ENCODE measurements around the gene TNFSF13. TPM values are rescaled to one million over a fixed set of nuclear protein-coding genes. Genes with fewer than 3 reads are reported as not detected.

TNFSF13 gene
- total and polyA plus RNA-seq, 2 of the 8 experiments (the other 6 are each of a cell fraction or from before 2014, with no cell fraction given) = 2.1 to 2.6 TPM

DNA sequence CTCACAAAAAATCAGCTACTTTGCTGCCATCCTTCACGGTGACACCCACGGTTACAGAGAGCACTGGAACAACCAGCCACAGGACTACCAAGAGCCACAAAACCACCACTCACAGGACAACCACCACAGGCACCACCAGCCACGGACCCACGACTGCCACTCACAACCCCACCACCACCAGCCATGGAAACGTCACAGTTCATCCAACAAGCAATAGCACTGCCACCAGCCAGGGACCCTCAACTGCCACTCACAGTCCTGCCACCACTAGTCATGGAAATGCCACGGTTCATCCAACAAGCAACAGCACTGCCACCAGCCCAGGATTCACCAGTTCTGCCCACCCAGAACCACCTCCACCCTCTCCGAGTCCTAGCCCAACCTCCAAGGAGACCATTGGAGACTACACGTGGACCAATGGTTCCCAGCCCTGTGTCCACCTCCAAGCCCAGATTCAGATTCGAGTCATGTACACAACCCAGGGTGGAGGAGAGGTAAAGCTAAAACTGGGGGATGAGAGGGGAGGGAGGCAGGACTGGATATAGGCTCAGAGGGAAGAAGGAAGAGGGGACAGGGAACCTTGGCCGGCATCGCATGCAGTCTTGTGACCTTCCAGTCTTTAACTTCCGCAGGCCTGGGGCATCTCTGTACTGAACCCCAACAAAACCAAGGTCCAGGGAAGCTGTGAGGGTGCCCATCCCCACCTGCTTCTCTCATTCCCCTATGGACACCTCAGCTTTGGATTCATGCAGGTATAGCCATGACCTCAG lies 21.5 kb downstream of the TNFSF13 start (continued):
- TF ChIP-seq, protein P1, sequence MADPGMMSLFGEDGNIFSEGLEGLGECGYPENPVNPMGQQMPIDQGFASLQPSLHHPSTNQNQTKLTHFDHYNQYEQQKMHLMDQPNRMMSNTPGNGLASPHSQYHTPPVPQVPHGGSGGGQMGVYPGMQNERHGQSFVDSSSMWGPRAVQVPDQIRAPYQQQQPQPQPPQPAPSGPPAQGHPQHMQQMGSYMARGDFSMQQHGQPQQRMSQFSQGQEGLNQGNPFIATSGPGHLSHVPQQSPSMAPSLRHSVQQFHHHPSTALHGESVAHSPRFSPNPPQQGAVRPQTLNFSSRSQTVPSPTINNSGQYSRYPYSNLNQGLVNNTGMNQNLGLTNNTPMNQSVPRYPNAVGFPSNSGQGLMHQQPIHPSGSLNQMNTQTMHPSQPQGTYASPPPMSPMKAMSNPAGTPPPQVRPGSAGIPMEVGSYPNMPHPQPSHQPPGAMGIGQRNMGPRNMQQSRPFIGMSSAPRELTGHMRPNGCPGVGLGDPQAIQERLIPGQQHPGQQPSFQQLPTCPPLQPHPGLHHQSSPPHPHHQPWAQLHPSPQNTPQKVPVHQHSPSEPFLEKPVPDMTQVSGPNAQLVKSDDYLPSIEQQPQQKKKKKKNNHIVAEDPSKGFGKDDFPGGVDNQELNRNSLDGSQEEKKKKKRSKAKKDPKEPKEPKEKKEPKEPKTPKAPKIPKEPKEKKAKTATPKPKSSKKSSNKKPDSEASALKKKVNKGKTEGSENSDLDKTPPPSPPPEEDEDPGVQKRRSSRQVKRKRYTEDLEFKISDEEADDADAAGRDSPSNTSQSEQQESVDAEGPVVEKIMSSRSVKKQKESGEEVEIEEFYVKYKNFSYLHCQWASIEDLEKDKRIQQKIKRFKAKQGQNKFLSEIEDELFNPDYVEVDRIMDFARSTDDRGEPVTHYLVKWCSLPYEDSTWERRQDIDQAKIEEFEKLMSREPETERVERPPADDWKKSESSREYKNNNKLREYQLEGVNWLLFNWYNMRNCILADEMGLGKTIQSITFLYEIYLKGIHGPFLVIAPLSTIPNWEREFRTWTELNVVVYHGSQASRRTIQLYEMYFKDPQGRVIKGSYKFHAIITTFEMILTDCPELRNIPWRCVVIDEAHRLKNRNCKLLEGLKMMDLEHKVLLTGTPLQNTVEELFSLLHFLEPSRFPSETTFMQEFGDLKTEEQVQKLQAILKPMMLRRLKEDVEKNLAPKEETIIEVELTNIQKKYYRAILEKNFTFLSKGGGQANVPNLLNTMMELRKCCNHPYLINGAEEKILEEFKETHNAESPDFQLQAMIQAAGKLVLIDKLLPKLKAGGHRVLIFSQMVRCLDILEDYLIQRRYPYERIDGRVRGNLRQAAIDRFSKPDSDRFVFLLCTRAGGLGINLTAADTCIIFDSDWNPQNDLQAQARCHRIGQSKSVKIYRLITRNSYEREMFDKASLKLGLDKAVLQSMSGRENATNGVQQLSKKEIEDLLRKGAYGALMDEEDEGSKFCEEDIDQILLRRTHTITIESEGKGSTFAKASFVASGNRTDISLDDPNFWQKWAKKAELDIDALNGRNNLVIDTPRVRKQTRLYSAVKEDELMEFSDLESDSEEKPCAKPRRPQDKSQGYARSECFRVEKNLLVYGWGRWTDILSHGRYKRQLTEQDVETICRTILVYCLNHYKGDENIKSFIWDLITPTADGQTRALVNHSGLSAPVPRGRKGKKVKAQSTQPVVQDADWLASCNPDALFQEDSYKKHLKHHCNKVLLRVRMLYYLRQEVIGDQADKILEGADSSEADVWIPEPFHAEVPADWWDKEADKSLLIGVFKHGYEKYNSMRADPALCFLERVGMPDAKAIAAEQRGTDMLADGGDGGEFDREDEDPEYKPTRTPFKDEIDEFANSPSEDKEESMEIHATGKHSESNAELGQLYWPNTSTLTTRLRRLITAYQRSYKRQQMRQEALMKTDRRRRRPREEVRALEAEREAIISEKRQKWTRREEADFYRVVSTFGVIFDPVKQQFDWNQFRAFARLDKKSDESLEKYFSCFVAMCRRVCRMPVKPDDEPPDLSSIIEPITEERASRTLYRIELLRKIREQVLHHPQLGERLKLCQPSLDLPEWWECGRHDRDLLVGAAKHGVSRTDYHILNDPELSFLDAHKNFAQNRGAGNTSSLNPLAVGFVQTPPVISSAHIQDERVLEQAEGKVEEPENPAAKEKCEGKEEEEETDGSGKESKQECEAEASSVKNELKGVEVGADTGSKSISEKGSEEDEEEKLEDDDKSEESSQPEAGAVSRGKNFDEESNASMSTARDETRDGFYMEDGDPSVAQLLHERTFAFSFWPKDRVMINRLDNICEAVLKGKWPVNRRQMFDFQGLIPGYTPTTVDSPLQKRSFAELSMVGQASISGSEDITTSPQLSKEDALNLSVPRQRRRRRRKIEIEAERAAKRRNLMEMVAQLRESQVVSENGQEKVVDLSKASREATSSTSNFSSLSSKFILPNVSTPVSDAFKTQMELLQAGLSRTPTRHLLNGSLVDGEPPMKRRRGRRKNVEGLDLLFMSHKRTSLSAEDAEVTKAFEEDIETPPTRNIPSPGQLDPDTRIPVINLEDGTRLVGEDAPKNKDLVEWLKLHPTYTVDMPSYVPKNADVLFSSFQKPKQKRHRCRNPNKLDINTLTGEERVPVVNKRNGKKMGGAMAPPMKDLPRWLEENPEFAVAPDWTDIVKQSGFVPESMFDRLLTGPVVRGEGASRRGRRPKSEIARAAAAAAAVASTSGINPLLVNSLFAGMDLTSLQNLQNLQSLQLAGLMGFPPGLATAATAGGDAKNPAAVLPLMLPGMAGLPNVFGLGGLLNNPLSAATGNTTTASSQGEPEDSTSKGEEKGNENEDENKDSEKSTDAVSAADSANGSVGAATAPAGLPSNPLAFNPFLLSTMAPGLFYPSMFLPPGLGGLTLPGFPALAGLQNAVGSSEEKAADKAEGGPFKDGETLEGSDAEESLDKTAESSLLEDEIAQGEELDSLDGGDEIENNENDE (IDR thresholded peaks at IDR 0.05; ENCODE audit: insufficient replicate concordance, low read length) = no peak
- TF ChIP-seq MAFK (IDR thresholded peaks at IDR 0.05; ENCODE audit: low read depth, low read length) (no peak), SUZ12 (IDR thresholded peaks at IDR 0.05; ENCODE audit: low read length) (no peak), KDM4A (IDR thresholded peaks at IDR 0.05; ENCODE audit: low read depth, low read length, severe bottlenecking) (no peak), TBP (IDR thresholded peaks at IDR 0.05; ENCODE audit: low read depth, low read length) (no peak), RFX5 (IDR thresholded peaks at IDR 0.05; ENCODE audit: borderline replicate concordance, low read depth, low read length) (no peak), POLR2A (IDR thresholded peaks at IDR 0.05; ENCODE audit: control extremely low read depth in 1 of 2, low read depth in 2 of 2, low read length in 2 of 2) (peak in 1 of 2 experiments; percentile 70; a peak in 1 of 3 replicates), NANOG (IDR thresholded peaks at IDR 0.05; ENCODE audit: insufficient read depth, low read depth, low read length, poor library complexity, severe bottlenecking) (no peak)
- TF ChIP-seq, protein P2, sequence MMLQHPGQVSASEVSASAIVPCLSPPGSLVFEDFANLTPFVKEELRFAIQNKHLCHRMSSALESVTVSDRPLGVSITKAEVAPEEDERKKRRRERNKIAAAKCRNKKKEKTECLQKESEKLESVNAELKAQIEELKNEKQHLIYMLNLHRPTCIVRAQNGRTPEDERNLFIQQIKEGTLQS (IDR thresholded peaks at IDR 0.05; ENCODE audit: insufficient read depth, low read depth, low read length) = no peak

Measured in H1 (cell line).